ENCODE results near the gene CDHR3.
"Not testable (repeated sequence)": the region's sequence is repeated elsewhere in the genome, so short reads cannot be mapped to it uniquely, and the experiment has no call there.

The CDHR3 gene

DNA sequence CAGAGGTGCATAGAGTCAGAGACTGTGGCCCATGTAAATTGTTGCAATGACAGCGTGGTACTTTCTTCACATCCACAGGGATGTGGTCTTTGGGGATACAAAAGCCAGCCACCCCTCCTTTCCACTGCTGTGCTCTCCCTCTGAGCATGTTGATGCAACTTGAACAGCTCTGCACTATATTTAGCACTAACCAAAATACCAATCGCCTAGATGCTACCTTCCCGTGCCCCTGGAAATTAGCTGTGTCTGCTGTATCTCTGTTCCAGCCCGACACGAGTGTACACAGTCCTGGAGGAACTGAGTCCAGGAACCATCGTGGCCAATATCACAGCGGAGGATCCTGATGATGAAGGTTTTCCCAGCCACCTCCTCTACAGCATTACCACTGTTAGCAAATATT lies 38.1 kb downstream of the CDHR3 start:
- DNase-seq (ENCODE audit: low read depth), result no peak

GRCh38 chr7:106001886-106002285 lies 38.8 kb downstream of the CDHR3 start:
- no peak for DNase-seq (ENCODE audit: low read depth)

- DNase-seq (ENCODE audit: low read depth), result no peak
Measured at GRCh38 chr7:106003525-106004064, 40.5 kb downstream of the CDHR3 start.

DNA sequence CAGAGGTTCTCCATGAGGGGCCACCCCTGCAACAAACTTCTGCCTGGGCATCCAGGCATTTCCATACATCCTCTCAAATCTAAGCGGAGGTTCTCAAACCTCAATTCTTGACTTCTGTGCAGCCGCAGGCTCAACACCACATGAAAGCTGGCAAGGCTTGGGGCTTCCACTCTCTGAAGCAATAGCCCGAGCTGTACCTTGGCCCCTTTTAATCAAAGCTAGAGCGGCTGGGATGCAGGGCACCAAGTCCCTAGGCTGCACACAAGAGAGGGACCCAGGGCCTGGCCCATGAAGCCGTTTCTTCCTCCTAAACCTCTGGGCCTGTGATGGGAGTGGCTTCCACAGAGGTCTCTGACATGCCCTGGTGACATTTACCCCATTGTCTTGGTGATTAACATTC lies 43.8 kb downstream of the CDHR3 start:
- DNase-seq (ENCODE audit: low read depth), result no peak

GRCh38 chr7:106007796-106008195 lies 44.7 kb downstream of the CDHR3 start:
- not testable (repeated sequence) for DNase-seq (ENCODE audit: low read depth)

DNA sequence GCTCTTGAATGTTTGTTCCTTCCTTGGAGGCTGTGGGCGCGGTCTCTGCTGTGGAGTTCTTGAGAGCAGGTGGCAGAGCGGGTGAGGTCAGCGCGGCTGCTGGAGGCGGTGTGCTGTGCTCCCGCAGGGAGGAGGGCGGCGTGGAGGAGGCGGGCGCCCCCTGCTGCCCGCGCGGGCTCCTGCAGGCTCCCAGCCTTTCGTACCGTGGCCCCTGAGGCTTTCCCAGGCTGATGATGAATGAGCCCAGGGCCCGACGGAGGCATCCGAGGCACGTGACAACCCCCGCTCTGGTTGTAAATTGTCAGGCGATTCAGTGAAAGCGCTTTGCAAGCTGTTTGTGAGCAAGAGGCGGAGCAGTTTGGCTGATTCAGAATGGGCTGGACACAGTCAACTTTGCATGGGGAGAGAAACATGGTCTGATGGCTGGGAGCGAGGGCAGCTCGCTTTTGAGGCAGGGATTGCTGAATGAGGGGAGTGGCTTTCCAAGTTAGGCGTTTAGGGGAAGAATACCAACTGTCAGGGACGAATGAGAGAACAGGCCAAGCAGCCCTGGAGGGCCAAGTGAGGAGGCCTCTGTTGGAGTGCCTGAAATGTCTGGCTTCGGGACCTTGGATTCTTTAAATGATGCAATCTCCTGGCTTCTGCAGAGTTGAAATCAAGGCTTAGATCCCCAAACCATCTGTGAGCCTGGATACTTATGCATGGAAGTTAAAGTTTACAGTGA lies 46.6 kb downstream of the CDHR3 start:
- DNase-seq (ENCODE audit: low read depth), result peak; percentile 60

DNA sequence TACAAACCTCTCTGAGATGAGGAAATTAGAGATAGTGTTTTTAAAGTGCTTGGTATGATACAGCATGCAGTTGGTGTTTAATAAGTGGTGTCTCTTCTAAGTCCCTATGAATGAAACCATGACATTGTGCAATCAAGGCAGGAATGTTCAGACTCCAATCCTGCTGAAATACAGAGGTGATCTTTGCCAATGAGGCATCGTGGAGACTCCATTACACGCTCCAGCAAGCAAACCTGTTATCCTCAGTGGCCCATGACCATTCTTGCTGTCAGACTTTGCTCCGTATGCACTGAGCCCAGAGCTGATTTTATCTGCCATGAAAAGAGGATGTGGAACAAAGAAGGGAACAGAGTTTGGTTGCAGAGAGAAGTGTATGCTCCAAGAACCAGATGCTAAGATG lies 47.3 kb downstream of the CDHR3 start:
- DNase-seq (ENCODE audit: low read depth), result no peak

DNA sequence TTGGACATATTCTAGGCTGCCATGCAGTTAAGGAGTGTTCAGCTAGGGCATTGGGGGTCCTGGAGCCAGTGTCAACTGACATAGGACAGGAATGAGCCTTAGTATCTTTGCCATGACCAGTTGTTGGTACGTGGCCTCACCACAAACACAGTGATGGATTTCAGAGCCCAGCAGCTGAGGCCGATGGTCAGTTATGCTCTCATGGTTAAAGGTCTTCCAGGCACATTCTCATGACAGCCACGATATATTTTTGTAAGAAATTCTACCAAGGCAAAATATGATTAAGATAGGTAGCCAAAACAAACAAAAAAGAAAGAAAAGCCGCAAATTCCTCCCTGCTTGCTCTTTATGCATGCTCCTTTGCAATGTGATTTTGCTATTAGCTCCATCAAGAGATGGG lies 47.8 kb downstream of the CDHR3 start:
- no peak for DNase-seq (ENCODE audit: low read depth)

GRCh38 chr7:106012184-106012583 lies 49.1 kb downstream of the CDHR3 start:
- no peak for DNase-seq (ENCODE audit: low read depth)

DNA sequence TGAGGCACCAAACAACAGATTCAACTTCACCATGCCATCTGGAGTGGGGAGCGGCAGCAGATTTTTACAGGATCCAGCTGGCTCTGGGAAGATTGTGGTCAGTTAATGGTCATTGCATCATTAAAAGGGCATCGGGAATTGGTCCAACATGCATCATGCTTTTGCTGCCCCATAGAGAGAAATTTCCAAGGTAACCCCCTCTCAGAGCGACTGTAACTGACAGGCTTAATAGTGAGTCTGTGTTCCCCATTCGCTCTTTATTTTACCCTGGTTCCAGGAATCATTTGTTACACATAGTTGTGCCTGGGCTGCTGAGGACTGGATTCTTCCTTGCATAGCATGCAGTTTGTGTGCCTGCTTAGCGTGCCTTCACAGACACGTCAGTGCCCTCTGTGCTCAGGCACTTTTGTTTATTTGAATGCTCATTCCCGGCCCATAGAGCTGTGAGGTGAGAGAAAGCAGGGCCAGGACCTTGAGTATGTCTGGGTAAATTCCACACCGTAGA lies 49.9 kb downstream of the CDHR3 start:
- peak; percentile 40 for DNase-seq (ENCODE audit: low read depth)

GRCh38 chr7:106015381-106016218 lies 52.5 kb downstream of the CDHR3 start:
- DNase-seq (ENCODE audit: low read depth), result no peak

DNA sequence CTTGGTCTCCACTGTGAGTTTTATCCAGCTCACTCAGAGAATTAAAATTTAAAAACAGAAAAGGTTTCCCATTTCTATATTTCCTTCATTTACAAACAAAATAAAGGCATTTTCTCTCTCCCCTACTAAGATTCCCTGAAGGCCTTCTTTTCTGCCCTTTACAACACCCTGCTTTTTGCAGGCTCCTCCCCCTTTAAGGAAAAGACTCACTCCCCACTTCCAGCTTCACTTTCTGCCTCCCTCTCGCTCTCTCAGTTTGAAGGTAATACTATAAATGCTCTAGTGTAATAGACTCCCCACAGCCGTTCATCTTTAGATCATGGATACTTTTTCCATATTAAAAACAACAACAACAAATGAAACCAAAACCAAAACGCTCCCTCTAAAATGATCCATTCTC lies 53.3 kb downstream of the CDHR3 start:
- DNase-seq (ENCODE audit: low read depth), result no peak

- DNase-seq (ENCODE audit: low read depth), result no peak
Measured at GRCh38 chr7:106017657-106018056, 54.6 kb downstream of the CDHR3 start.

GRCh38 chr7:106018566-106019469 lies 55.8 kb downstream of the CDHR3 start:
- DNase-seq (ENCODE audit: low read depth), result no peak

DNA sequence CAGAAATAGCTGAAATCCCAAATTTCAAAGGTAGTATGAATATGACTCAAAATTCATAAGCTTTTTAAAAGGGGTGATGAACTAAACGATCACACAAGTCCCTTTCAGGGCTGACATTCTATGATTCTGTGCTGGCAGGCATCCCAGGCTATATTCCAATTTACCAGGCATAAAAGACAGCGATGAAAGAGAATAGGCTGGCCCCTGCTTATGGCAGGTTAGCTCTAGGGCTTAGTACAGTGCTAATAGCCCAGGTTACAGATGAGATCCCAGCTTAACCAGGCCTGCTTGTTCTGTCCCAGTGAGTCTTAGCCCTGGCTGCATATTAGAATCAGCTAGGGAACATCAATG lies 56.4 kb downstream of the CDHR3 start:
- no peak for DNase-seq (ENCODE audit: low read depth)

DNA sequence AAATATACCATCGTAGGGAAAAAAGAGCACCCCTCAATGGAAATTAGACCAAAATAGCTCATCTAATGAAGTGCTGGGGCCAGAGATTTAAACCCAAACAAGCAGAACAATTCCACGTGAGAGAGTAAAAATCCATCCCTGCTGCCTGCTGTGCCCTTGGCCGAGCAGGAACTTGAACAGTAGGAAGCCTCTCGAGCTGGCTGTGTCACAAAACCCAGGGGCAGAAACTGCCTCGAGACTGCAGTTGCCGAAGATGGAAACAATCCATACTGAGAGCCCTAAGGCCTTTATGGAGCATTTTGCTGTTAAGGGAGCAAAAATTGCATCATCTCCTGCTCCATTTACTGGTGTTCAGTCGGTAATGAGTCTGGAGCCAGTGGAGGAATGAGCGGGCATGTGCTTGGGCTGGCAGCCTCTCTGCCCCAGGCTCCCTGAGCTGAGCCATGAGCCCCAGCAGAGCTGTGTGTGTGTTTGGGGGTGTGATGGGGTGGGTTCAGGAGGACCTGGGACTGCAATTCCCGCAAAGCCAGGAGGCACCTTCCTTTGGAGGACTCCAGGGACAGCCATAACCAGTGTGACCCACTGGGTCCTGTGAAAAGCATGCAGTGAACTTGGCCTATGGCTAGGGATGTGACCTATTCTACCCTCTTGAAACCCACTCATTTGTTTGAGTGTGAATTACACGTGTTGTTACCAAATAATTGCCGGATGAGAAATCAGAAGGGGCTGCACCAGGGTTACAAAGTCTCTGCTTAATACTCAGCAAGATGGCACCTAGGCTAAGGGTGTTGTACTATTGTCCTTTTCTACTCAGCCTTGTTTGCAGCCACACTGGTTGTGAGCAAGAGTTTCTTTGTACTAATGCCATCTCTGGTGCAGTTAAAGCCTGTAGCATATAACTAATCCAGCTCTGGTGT lies 58.3 kb downstream of the CDHR3 start:
- no peak for DNase-seq (ENCODE audit: low read depth)

DNA sequence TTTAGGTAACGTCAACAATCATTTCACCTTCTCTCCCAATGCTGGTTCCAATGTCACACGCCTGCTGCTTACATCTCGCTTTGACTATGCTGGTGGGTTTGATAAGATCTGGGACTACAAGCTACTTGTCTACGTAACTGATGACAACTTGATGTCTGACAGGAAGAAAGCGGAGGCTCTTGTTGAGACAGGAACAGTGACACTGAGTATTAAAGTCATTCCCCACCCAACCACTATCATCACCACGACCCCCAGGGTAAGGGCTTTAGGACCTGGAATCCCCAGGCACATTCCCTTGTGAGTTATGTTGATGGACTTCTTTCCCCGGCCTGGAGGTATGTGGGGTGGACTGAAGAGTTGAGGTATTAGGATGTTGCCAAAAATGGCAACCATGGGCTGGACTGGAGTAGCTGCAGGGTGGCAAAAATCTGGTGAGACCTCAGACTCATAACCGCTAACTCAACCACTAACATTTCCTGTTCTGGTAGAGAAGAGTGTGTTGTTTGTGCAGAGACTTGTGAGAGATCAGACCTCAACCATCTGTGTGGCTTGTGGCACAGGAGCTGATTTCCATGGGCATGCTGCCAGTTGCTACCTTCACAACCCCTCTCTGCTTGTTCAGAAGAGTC lies 59.2 kb downstream of the CDHR3 start:
- no peak for DNase-seq (ENCODE audit: low read depth)

DNA sequence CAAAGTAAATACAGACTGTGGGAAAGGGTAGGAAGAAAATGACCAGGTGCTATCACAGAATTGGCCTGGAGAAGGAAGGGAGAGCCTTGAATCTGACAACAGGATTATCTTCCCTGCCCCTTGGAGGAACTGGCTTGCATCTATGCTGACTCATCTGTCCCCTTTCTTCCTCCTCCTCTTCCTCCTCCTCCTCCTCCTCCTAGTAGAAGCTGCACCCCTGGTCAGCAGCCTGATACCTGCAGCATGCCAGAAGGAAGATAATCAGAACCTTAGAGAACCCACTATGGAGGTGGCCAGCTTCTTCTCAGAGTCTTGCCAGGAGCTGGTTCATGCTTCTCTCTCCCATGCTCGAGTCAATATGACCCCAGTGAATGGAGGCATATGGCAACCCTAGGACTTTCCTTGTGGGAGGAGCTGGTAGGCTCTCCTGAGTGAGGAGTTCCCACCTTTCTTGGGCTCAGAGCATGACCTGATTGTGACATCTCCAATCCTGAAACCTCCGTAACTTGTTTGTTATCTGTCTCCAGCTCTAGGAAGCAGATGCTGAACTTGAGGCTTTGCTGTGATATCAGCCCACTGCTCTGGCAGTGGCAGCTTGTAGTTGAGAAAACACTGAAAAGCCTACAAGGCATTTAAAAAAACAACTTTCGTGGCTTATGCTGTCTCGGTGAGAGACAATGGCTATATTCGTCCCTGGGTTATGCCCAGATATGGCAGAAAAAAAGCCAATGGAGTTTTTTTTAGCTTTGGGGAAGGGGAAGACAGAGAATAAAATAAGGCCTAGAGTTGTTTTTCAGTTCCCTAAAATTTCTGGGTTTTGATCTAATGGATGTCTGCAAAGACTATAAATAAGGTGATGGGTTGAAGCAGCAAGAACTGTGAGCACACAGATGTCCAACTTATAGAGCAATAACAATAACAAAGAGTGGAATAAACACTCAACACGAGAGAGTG lies 60.6 kb downstream of the CDHR3 start:
- no peak for DNase-seq (ENCODE audit: low read depth)

- DNase-seq (ENCODE audit: low read depth), result no peak
Measured at GRCh38 chr7:106026101-106026500, 63.0 kb downstream of the CDHR3 start.

Measured in non-pigmented ciliary epithelial cell (primary cell).